GM18511 (cell line): ENCODE measurements around the gene GLCE.
"Not testable (repeated sequence)": the region's sequence is repeated elsewhere in the genome, so short reads cannot be mapped to it uniquely, and the experiment has no call there.

Experiments used
- ATAC-seq: cut with Tn5 transposase; IDR thresholded peaks from one replicate; pipeline ENCODE4 v1.9.1; 2021; ENCODE audit warnings: mild to moderate bottlenecking, moderate library complexity; ENCODE audit not compliant: unreplicated experiment

GLCE gene

DNA sequence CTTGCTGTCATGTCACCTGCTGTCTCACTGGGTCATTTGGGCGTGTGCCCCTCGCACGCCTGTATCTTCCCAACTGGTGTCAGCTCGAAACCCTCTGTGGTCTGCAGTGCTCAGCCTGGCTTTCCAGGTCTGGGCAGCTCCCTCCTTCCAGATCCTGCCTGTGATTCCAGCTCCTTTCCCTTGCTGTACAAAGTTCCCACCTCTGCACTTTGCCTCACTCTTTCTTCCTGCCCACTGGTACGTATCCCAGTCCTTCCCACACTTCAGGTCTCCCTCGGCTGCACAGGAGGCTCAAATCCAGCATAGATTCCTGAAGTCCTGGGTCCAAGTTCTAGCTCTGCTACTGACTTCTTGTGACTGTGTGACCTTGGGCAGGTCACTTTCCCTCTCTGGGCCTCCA lies 136.2 kb downstream of the GLCE start:
- ATAC-seq, result no peak

DNA sequence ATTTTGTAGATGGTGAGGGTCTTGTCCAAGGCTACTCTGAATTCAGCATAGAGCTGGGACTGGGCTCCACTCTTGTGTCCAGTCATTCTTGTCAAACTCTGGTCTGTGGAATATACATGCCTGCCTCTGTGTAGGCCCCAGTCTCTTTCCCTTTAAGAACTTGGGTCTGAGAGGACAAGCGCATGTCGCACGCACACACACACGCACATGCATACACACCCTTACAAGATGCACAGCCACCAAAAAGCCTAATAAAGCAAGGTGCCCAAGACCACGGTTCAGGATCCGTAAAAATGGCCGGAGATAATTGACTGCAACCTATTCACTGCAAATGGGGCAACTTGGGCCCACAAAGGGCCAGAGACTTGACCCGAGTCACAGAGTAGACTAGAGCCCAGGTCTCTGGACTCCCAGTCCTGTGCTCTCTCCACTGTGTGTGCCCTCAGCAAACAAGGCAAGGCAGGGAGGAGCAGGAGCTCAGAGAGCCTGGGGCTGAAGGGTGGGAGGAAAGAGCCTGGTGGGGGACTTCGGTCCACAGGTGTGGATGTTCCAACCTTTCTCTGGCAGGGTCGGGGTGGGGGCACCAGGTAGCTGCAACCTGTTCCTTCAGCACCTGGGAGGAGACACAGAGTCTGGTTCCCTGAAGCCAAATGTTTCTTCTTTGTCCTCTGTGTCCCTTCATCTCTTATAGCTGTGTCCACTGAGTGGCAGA lies 137.4 kb downstream of the GLCE start:
- no peak for ATAC-seq

DNA sequence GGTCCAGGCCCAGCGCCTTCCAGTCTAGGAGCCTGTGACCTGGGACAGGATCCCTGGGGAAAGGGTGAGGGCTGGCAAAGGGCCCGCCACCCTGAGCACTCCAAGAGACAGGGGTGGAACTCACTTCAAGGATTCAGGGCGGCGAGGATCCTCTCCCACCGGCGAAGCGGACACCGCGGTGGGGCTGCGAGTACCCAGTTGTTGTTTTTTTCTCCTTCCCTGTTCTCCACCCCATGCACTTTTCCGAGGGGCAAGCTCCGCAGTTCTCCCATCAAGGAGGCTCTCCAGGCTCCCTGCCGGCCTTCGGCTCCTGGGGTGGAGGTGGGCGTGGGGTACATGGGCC lies 137.9 kb downstream of the GLCE start:
- ATAC-seq, result no peak

GRCh38 chr15:69298697-69299441 lies 138.4 kb downstream of the GLCE start, which contains the start of gene PAQR5:
PAQR5 (plus strand) TSS chr15:69298912; CDS start chr15:69360081, 61,169 bp downstream.
- ATAC-seq, result no peak

DNA sequence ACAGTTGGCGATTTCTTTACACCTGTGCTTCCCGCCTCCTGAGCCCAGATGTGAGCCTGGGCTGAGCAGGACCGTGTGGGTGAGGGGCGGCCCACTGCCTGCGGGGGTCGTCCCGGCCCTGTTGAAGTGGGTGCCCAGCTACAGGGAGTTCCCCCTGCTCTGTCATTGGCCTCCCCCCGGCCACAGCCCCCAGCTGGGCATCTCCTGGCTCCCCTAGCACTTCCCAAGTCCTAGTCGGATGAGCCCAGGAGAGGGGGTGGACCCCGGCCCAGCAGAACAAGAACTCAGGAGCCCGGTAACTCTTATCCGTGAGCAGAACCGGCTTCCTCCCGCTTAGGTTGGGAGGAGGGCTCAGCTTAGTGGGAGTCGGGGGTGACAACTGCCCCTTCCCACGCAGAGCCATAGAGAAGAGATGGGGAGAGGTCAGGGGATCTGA lies 139.0 kb downstream of the GLCE start:
- ATAC-seq, result no peak

- ATAC-seq, result no peak
Observed at GRCh38 chr15:69299943-69300588, 139.6 kb downstream of the GLCE start.

GRCh38 chr15:69301101-69301500 lies 140.7 kb downstream of the GLCE start:
- not testable (repeated sequence) for ATAC-seq

DNA sequence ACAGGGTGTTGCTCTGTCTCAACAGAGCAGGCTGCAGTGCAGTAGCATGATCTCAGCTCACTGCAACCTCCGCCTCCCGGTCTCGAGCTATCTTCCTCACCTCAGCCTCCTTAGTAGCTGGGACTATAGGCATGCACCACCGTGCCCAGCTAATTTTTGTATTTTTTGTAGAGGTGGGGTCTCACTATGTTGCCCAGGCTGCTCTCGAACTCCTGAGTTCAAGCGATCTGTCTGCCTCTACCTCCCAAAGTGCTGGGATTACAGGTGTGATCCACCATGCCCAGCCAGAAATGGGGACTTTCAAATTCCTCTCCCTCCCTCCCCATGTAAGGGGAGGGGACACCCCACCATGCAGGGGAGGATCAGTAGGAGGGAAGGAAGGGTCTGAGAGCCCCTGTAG lies 141.7 kb downstream of the GLCE start:
- not testable (repeated sequence) for ATAC-seq

GRCh38 chr15:69302929-69303328 lies 142.5 kb downstream of the GLCE start:
- no peak for ATAC-seq

DNA sequence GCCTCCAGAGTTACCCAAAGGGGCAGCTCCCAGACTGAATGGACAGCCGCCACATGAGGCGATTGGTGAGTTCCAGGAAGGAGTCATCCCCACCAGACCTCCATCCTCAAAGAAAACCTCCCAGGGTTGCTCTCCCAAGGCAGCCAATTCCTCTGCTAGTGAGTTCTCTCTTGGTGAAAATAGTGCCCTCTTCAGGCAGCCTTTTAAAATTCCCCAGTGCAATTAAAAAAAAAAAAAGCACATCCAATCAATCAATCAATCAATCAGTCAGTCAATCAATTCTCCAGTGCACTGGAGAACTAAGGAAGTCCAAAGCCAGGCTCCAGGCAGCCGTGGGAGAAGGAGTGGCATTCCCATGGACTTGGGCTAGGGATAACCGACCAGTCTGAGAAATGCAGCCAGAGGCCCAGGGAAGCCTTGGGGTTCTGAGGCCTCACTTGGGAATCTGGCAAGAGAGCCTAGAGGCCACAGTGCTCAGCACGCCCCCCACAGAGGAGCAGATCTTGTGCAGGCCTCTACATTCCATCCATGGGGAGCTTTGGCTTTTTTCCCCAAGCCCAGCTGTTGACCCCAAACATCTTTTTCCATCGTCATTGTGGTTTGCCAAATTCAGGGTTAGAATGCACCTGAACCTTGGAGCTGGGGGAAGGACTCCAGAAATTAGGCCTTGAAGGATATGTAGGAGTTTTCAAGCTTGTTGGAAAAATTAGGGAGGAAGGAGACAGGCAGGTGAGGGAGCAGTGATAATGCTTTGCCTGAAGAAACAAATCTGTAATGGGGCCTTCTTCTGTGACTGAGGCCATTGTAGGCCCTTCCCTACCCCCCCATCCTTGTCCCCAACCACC lies 143.1 kb downstream of the GLCE start:
- ATAC-seq, result no peak

- ATAC-seq, result no peak
Observed at GRCh38 chr15:69304182-69304545, 143.7 kb downstream of the GLCE start.

DNA sequence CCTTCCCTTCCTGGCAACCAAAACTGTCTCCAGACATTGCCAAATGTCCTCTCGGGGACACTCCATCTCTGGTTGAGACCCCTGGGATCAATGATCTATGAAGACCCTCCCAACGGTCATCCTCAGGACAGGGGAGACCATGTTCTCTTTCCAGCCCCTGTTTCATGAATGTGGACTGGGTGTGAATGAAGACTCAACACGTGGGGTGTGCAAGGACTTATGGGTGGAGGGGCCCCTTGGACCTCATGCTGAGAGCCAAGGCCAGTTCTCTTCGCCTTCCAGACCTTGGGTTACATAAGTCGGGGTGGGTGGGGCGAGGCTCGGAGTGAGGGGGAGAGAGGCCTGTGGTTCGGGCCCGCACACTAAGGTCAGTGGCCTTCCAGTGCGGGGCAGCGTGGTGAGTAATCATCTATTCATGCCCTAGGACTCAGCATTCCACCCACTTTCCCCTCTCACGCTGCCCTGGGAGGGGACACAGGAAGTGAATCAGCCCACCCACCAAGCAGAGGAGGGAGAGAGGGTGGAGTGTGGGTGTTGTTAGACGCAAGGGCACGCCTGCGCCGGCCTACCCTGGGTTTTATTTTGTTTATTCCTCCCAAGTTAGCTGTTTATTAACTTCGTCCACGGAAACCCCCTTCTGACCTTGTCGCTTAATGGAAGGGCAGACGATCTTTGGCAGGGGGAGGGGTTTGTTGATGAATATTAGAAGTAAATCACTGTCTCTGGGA lies 144.9 kb downstream of the GLCE start:
- ATAC-seq, result no peak

GRCh38 chr15:69305933-69306568 lies 145.6 kb downstream of the GLCE start:
- ATAC-seq, result no peak

- ATAC-seq, result no peak
Observed at GRCh38 chr15:69307939-69308338, 147.5 kb downstream of the GLCE start.

DNA sequence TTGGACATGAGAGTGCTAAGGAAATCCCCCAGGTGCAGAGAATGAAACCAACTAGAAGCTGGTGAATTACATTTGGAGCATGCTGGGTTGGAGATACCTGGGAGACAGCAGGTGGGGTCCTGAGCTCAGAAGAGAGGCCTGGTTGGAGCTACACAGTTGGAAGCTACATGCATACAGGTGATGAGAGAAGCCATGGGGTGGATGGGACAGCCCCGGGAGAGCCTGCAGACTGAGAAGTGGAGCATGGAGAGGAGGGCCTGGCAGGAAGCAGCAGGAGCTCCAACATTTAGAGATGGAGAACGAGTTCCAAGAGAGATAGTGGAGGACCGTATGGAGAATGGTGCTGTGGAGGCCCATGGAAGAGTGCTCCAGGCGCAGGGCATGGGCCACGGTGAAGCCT lies 148.5 kb downstream of the GLCE start:
- ATAC-seq, result no peak

DNA sequence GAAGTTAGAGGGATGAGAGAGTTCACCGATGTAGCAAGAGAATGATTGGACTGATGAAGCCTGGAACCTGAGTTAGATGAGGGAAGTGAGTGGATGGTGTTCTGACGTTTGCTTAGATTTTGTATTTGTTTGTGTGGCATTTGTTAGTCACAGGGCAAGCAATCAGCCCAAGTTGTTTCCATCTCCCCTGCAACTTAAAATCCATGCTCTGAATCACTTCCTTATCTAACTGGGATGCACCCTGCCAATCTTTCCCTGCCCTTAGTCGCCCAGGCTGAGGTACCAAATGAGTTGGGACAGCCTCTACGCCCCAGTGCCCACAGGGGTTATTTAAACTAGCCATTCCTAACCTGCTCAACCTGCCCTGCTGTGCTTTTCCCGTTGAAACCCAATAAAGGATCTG lies 150.9 kb downstream of the GLCE start:
- ATAC-seq, result no peak

DNA sequence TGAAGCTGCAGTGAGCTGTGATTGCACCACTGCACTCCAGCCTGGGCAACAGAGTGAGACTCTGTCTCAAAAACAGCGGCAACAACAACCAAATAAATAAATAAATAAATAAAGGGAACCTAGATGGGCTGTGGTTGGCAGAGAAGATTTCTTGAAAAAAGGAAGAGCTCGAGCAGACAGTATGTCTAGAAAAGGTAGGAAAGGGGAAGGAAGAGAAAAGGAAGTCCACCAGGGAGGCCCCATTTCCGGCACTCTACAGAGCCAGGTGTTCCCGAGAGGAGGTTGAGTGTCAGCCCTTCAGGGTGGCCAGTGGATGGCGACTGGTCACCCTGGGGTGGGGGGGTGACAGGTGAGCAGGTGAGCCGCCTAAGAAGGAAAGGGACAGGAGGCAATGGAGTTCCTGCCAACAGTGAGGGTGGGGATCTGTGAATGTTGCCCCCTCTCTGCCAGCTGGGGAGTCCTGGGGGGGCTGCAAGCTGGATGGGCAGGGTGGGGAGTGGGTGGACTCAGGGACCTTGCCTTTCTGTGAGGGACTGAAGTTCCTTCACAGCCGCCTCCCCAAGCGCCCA lies 153.1 kb downstream of the GLCE start:
- no peak for ATAC-seq

DNA sequence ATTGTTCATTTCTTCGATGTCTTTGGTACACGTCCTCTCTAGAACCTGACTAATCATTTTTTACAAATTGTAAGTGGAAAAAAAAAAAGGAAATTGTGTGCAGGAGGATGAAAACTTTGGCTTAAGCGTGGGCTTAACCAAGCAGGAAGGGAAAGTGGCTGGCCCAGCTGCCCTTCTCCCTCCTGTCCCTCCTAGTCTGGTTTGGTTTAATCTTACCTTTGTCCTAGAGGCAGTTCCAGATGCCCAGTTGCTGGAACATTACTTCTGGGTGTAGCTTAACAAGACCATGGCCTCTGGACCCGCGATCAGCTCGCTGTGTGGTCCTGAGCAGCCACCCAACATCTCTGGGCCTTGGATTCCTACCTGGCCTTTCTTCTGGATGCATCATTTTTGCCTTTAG lies 153.7 kb downstream of the GLCE start:
- ATAC-seq, result no peak

DNA sequence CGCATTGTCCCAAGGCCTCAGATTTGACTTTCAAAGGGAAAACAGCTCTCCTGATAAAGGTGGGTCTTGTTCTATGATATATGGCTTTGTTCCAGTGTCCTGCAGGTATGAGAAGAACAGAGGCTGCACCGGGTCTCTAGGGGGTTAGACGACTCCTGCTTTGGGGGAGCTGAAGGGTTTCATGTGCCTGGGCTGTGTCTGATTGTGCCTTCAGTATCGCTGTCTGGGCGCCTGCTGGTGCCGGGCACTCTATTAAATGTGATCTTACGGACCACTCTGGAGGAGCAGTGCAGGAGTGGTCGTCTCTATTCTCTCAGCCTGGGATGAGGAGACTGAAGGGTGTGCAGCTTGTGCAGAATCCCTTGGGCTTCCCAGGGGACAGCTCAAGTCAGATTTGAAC lies 154.3 kb downstream of the GLCE start:
- ATAC-seq, result no peak
